HEK293 (cell line): ENCODE data around the gene TMC6.

Experiments
- CTCF ChIA-PET: fragments of 350-600 bp; formaldehyde crosslinking; extraction: SDS; loops from one replicate; lab custom pipeline; 2021; ENCODE audit warnings: antibody characterized with exemption; lab: Yijun Ruan, JAX
- POLR2A ChIA-PET: fragments of 300-600 bp; formaldehyde crosslinking; extraction: SDS; loops from one replicate; lab custom pipeline; 2020; ENCODE audit warnings: antibody characterized with exemption, inconsistent platforms; lab: Yijun Ruan, JAX
- H3K27ac ChIP-seq: fragments of 200-500 bp; sonication (Bioruptor generic); 2 replicates; pipeline ENCODE4 v1.5.1; 2014; ENCODE audit warnings: low read depth, low read length, control low read depth, inconsistent platforms; ENCODE audit errors: extremely low read depth
- H3K36me3 ChIP-seq, 2 experiments: fragments of 200-500 bp in 1 of 2; sonication (Bioruptor generic) in 1 of 2; 1 replicate in 1 of 2; 2 replicates in 1 of 2; pipeline ENCODE4 v1.5.1; 2014 to 2017; ENCODE audit warnings: inconsistent platforms in 2 of 2, low read length in 2 of 2; ENCODE audit not compliant: control insufficient read depth in 2 of 2, insufficient read depth in 1 of 2
- H3K4me1 ChIP-seq: fragments of 200-500 bp; sonication (Bioruptor generic); 2 replicates; pipeline ENCODE4 v1.5.1; 2014; ENCODE audit warnings: mild to moderate bottlenecking, low read length, inconsistent platforms; ENCODE audit not compliant: control insufficient read depth, insufficient read depth
- H3K4me3 ChIP-seq: 2 replicates; pipeline ENCODE4 v1.5.1; 2011; ENCODE audit warnings: low read depth, mild to moderate bottlenecking, control low read depth, low read length, moderate library complexity
- H3K9me3 ChIP-seq: fragments of 200-500 bp; sonication (Bioruptor generic); 2 replicates; pipeline ENCODE4 v1.5.1; 2014; ENCODE audit warnings: low read depth, low read length, inconsistent platforms; ENCODE audit not compliant: control insufficient read depth, insufficient read depth
- BCL11B ChIP-seq: fragments of 450-650 bp; formaldehyde crosslinking; IDR thresholded peaks from 2 replicates; pipeline ENCODE4 v1.5.1; 2016; ENCODE audit warnings: low read depth, missing biosample characterization, missing genetic modification characterization
- KLF10 ChIP-seq: fragments of 450-650 bp; IDR thresholded peaks from 2 replicates; pipeline ENCODE4 v1.5.1; 2018; ENCODE audit warnings: missing biosample characterization, mild to moderate bottlenecking, missing genetic modification characterization
- KLF16 ChIP-seq: fragments of 450-650 bp; formaldehyde crosslinking; IDR thresholded peaks from 2 replicates; pipeline ENCODE4 v1.5.1; 2017; ENCODE audit warnings: missing biosample characterization, missing genetic modification characterization
- KLF9 ChIP-seq: fragments of 450-650 bp; formaldehyde crosslinking; IDR thresholded peaks from 2 replicates; pipeline ENCODE4 v1.5.1; 2016; ENCODE audit warnings: missing biosample characterization, missing genetic modification characterization, low read depth
- SP3 ChIP-seq: fragments of 450-650 bp; formaldehyde crosslinking; IDR thresholded peaks from 2 replicates; pipeline ENCODE4 v1.5.1; 2016; ENCODE audit warnings: missing biosample characterization, missing genetic modification characterization
- YY1 ChIP-seq: fragments of 450-650 bp; formaldehyde crosslinking; IDR thresholded peaks from 2 replicates; pipeline ENCODE4 v1.5.1; 2018; ENCODE audit warnings: missing biosample characterization, missing genetic modification characterization
- ZBTB7A ChIP-seq: fragments of 450-650 bp; formaldehyde crosslinking; IDR thresholded peaks from 2 replicates; pipeline ENCODE4 v1.5.1; 2016; ENCODE audit warnings: low read depth, missing biosample characterization, missing genetic modification characterization
- ZNF157 ChIP-seq: fragments of 450-650 bp; formaldehyde crosslinking; IDR thresholded peaks from 2 replicates; pipeline ENCODE4 v1.5.1; 2016; ENCODE audit warnings: missing biosample characterization, missing genetic modification characterization
- ZNF174 ChIP-seq: fragments of 450-650 bp; formaldehyde crosslinking; IDR thresholded peaks from 2 replicates; pipeline ENCODE4 v1.5.0; 2017; ENCODE audit warnings: missing biosample characterization, mild to moderate bottlenecking, missing genetic modification characterization
- ZNF2 ChIP-seq: fragments of 450-650 bp; formaldehyde crosslinking; IDR thresholded peaks from 2 replicates; pipeline ENCODE4 v1.5.1; 2016; ENCODE audit warnings: missing biosample characterization, missing genetic modification characterization
- TF ChIP-seq, protein P1 (sequence below): fragments of 450-650 bp; formaldehyde crosslinking; IDR thresholded peaks from 2 replicates; pipeline ENCODE4 v1.5.1; 2016; ENCODE audit warnings: missing biosample characterization, missing genetic modification characterization
- TF ChIP-seq, protein P2 (sequence below): fragments of 450-650 bp; formaldehyde crosslinking; IDR thresholded peaks from 2 replicates; pipeline ENCODE4 v1.5.1; 2017; ENCODE audit warnings: missing biosample characterization, missing genetic modification characterization
- TF ChIP-seq, protein P3 (sequence below): fragments of 450-650 bp; formaldehyde crosslinking; IDR thresholded peaks from 2 replicates; pipeline ENCODE4 v1.5.1; 2016; ENCODE audit warnings: missing biosample characterization, missing genetic modification characterization
- TF ChIP-seq, protein P4 (sequence below): fragments of 450-650 bp; formaldehyde crosslinking; IDR thresholded peaks from 2 replicates; pipeline ENCODE4 v1.5.1; 2016; ENCODE audit warnings: missing biosample characterization, missing genetic modification characterization

The TMC6 gene

DNA sequence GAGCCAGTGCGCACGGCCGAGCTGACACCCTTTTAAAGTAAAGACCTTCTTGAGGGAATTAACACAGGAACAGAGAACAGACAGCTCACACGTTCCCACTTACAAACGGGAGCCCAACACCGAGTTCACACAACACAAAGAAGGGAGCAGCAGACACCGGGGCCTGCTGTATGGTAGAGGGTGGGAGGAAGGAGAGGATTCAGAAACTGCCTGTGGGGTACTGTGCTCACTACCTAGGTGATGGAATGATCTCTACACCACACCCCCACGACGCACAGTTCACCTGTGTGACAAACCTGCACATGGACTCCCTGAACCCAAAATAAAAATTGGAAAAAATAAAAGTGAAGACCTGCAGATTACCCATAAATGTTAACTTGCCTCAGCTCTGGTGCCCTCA, 32.5 kb downstream of the TMC6 start (continued):
- TF ChIP-seq, protein P1, sequence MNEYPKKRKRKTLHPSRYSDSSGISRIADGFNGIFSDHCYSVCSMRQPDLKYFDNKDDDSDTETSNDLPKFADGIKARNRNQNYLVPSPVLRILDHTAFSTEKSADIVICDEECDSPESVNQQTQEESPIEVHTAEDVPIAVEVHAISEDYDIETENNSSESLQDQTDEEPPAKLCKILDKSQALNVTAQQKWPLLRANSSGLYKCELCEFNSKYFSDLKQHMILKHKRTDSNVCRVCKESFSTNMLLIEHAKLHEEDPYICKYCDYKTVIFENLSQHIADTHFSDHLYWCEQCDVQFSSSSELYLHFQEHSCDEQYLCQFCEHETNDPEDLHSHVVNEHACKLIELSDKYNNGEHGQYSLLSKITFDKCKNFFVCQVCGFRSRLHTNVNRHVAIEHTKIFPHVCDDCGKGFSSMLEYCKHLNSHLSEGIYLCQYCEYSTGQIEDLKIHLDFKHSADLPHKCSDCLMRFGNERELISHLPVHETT (tag by site-specific recombination), result no peak
- no peak for TF ChIP-seq ZNF174 (tag by site-specific recombination)

DNA sequence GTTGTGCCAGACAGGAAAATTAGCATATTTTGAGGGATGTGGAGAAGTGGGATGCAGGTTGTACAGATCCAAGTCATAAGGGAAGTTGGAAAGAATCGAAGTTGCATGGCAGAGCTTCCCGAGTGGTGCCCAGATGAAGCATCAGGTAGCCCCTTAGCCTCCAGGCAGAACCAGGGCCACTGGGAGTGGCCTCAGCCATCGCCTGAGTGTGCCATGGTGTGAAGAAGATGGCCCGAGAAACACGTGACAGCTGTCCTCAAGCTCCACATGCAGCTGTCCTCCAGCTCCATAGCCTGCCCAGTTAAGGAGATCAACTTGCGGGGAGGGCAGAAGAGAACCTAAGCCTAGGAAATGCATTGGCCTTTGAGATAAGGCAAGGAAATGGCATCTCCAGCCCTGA, 33.5 kb downstream of the TMC6 start:
- TF ChIP-seq YY1 (tag by site-specific recombination), result no peak
- TF ChIP-seq, all 188 proteins: peak for 0
- POLR2A ChIA-PET, result no interaction called here

DNA sequence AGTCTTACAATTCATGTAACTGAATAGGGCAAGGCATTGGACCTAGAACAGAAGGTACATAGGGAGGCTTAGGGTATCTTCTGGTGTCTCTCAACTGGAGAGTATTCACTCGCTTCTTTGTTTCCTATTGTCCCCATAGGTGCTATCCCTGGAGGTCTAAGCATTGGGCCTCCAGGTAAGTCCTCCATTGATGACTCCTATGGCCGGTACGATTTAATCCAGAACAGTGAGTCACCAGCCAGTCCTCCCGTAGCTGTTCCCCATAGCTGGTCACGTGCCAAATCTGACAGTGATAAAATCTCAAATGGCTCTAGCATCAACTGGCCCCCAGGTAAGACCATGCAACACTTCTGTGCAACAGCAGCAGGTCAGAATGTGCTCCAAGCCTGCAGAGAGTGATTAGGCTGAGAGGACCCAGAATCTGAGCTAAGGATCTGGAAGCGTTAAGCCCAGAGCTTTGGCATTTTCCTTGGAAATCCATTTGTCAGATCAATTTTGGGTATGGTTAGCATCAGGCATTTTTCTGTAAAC, 35.7 kb downstream of the TMC6 start:
- POLR2A ChIA-PET, result no interaction called here
- H3K36me3 ChIP-seq, result peaks cover 52 to 94% of the 10 kb centered on the region in 2 experiments
- CTCF ChIA-PET, result interaction anchor here (1.4 to 1.9 kb wide), 5 partner anchors 8 to 550 kb away, joined by 3 to 14 read pairs (median 6); no protein-coding TSS in a partner anchor
- no peaks in the 10 kb centered on the region for H3K9me3 ChIP-seq
- H3K4me3 ChIP-seq, result no peak overlapping the region
- TF ChIP-seq, protein P2, sequence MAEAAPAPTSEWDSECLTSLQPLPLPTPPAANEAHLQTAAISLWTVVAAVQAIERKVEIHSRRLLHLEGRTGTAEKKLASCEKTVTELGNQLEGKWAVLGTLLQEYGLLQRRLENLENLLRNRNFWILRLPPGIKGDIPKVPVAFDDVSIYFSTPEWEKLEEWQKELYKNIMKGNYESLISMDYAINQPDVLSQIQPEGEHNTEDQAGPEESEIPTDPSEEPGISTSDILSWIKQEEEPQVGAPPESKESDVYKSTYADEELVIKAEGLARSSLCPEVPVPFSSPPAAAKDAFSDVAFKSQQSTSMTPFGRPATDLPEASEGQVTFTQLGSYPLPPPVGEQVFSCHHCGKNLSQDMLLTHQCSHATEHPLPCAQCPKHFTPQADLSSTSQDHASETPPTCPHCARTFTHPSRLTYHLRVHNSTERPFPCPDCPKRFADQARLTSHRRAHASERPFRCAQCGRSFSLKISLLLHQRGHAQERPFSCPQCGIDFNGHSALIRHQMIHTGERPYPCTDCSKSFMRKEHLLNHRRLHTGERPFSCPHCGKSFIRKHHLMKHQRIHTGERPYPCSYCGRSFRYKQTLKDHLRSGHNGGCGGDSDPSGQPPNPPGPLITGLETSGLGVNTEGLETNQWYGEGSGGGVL (tag by site-specific recombination), result no peak
- TF ChIP-seq SP3 (tag by site-specific recombination), result no peak
- TF ChIP-seq KLF9 (tag by site-specific recombination), result no peak
- TF ChIP-seq, protein P3, sequence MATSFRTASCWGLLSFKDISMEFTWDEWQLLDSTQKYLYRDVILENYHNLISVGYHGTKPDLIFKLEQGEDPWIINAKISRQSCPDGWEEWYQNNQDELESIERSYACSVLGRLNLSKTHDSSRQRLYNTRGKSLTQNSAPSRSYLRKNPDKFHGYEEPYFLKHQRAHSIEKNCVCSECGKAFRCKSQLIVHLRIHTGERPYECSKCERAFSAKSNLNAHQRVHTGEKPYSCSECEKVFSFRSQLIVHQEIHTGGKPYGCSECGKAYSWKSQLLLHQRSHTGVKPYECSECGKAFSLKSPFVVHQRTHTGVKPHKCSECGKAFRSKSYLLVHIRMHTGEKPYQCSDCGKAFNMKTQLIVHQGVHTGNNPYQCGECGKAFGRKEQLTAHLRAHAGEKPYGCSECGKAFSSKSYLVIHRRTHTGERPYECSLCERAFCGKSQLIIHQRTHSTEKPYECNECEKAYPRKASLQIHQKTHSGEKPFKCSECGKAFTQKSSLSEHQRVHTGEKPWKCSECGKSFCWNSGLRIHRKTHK (tag by site-specific recombination), result no peak
- no peak for TF ChIP-seq ZBTB7A (tag by site-specific recombination)
- TF ChIP-seq ZNF2, result no peak
- no peak for TF ChIP-seq KLF16
- TF ChIP-seq, protein P4, sequence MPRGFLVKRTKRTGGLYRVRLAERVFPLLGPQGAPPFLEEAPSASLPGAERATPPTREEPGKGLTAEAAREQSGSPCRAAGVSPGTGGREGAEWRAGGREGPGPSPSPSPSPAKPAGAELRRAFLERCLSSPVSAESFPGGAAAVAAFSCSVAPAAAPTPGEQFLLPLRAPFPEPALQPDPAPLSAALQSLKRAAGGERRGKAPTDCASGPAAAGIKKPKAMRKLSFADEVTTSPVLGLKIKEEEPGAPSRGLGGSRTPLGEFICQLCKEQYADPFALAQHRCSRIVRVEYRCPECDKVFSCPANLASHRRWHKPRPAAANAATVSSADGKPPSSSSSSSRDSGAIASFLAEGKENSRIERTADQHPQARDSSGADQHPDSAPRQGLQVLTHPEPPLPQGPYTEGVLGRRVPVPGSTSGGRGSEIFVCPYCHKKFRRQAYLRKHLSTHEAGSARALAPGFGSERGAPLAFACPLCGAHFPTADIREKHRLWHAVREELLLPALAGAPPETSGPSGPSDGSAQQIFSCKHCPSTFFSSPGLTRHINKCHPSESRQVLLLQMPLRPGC (tag by site-specific recombination), result no peak
- no peak for TF ChIP-seq BCL11B (tag by site-specific recombination)
- TF ChIP-seq KLF10 (tag by site-specific recombination), result no peak
- TF ChIP-seq ZNF157 (tag by site-specific recombination), result no peak
- H3K27ac ChIP-seq, result no peak overlapping the region
- H3K4me1 ChIP-seq, result no peaks in the 10 kb centered on the region

More for the DNA sequence above, 33.5 kb downstream of the TMC6 start:
- Histone ChIP-seq H3K4me1 (no peaks in the 10 kb centered on the region), H3K4me3 (no peak overlapping the region), H3K36me3 (peaks cover 53 to 100% of the 10 kb centered on the region in 2 experiments), H3K27ac (no peak overlapping the region), H3K9me3 (no peaks in the 10 kb centered on the region)
- CTCF ChIA-PET, result interaction anchor here (0.6 to 3.3 kb wide), 4 partner anchors 10 to 180 kb away, joined by 4 to 27 read pairs (median 6); no protein-coding TSS in a partner anchor
